H9 (cell line): Measurements from ENCODE around the gene ANKMY2. TPM values are rescaled to one million over a fixed set of nuclear protein-coding genes. Genes with fewer than 3 reads are reported as not detected.

ENCODE experiments used
- DNase-seq: peaks from one replicate; pipeline ENCODE4 v3.0.0-alpha.2; 2017
- H2AFZ ChIP-seq: one replicate; pipeline ENCODE4 v1.6.1; 2013; ENCODE audit warnings: mild to moderate bottlenecking, low read length, control low read depth, moderate library complexity
- H2AK5ac ChIP-seq: 2 replicates; pipeline ENCODE4 v1.6.1; 2013; ENCODE audit warnings: low read length, control low read depth, mixed read lengths; ENCODE audit not compliant: insufficient read length
- H2BK120ac ChIP-seq: one replicate; pipeline ENCODE4 v1.6.1; 2013; ENCODE audit warnings: low read depth, mild to moderate bottlenecking, low read length, control low read depth, inconsistent platforms; ENCODE audit not compliant: poor library complexity, severe bottlenecking
- H2BK12ac ChIP-seq: 2 replicates; pipeline ENCODE4 v1.6.1; 2013; ENCODE audit warnings: low read length, control low read depth, mixed read lengths, low read depth; ENCODE audit not compliant: insufficient read length
- H2BK15ac ChIP-seq: 2 replicates; pipeline ENCODE4 v1.6.1; 2013; ENCODE audit warnings: low read depth, low read length, control low read depth
- H2BK20ac ChIP-seq: one replicate; pipeline ENCODE4 v1.6.1; 2013; ENCODE audit warnings: low read depth, mild to moderate bottlenecking, low read length, control low read depth, inconsistent platforms; ENCODE audit not compliant: poor library complexity, severe bottlenecking
- H2BK5ac ChIP-seq: 2 replicates; pipeline ENCODE4 v1.6.1; 2013; ENCODE audit warnings: low read length, control low read depth, mixed read lengths; ENCODE audit not compliant: insufficient read length
- H3K14ac ChIP-seq: 2 replicates; pipeline ENCODE4 v1.6.1; 2013; ENCODE audit warnings: low read length, control low read depth; ENCODE audit not compliant: insufficient read depth
- H3K18ac ChIP-seq: 2 replicates; pipeline ENCODE4 v1.6.1; 2013; ENCODE audit warnings: low read depth, mild to moderate bottlenecking, mixed read lengths, low read length, control low read depth; ENCODE audit not compliant: insufficient read length
- H3K23ac ChIP-seq: 2 replicates; pipeline ENCODE4 v1.6.1; 2013; ENCODE audit warnings: low read length, control low read depth, mixed read lengths, low read depth; ENCODE audit not compliant: insufficient read length
- H3K23me2 ChIP-seq: 2 replicates; pipeline ENCODE4 v1.6.1; 2013; ENCODE audit warnings: low read depth, mild to moderate bottlenecking, mixed read lengths, low read length, control low read depth; ENCODE audit not compliant: insufficient read length, poor library complexity, severe bottlenecking
- H3K27ac ChIP-seq: 2 replicates; pipeline ENCODE4 v1.5.1; 2013; ENCODE audit warnings: low read length, control low read depth, mixed read lengths, low read depth; ENCODE audit not compliant: insufficient read length
- H3K27me3 ChIP-seq: 2 replicates; pipeline ENCODE4 v1.6.1; 2013; ENCODE audit warnings: low read length, control low read depth, inconsistent platforms; ENCODE audit not compliant: insufficient read depth
- H3K4ac ChIP-seq: 2 replicates; pipeline ENCODE4 v1.6.1; 2013; ENCODE audit warnings: low read depth, mild to moderate bottlenecking, control low read depth, inconsistent platforms, low read length, moderate library complexity
- H3K4me1 ChIP-seq: 2 replicates; pipeline ENCODE4 v1.6.1; 2013; ENCODE audit warnings: low read length, control low read depth, inconsistent platforms; ENCODE audit not compliant: insufficient read depth
- H3K4me2 ChIP-seq: 2 replicates; pipeline ENCODE4 v1.6.1; 2013; ENCODE audit warnings: low read length, control low read depth, mixed read lengths; ENCODE audit not compliant: insufficient read length, insufficient read depth
- H3K56ac ChIP-seq: 2 replicates; pipeline ENCODE4 v1.6.1; 2013; ENCODE audit warnings: low read depth, mild to moderate bottlenecking, mixed read lengths, low read length, control low read depth; ENCODE audit not compliant: insufficient read length
- H3K79me1 ChIP-seq: 2 replicates; pipeline ENCODE4 v1.6.1; 2013; ENCODE audit warnings: low read depth, mild to moderate bottlenecking, moderate library complexity, low read length, control low read depth, inconsistent platforms; ENCODE audit not compliant: insufficient read depth, poor library complexity, severe bottlenecking
- H3K79me2 ChIP-seq: 2 replicates; pipeline ENCODE4 v1.6.1; 2013; ENCODE audit warnings: low read length, control low read depth, inconsistent platforms; ENCODE audit not compliant: insufficient read depth
- H3K9ac ChIP-seq: 2 replicates; pipeline ENCODE4 v1.6.1; 2013; ENCODE audit warnings: low read length, control low read depth, mixed read lengths; ENCODE audit not compliant: insufficient read length; ENCODE audit errors: extremely low read depth
- H3K9me3 ChIP-seq: one replicate; pipeline ENCODE4 v1.6.1; 2013; ENCODE audit warnings: low read depth, low read length, inconsistent platforms; ENCODE audit not compliant: control insufficient read depth
- H3T11ph ChIP-seq: one replicate; pipeline ENCODE4 v1.6.1; 2013; ENCODE audit warnings: mild to moderate bottlenecking, low read length, control low read depth, inconsistent platforms
- H4K20me1 ChIP-seq: one replicate; pipeline ENCODE4 v1.6.1; 2013; ENCODE audit not compliant: control insufficient read depth, insufficient read length, insufficient read depth
- H4K5ac ChIP-seq: 2 replicates; pipeline ENCODE4 v1.6.1; 2013; ENCODE audit warnings: low read depth, mild to moderate bottlenecking, mixed read lengths, low read length, control low read depth; ENCODE audit not compliant: insufficient read length
- H4K8ac ChIP-seq: replicated peaks from 2 replicates; pipeline ENCODE4 v1.6.1; 2013; ENCODE audit warnings: low read length, control low read depth, mixed read lengths, low read depth; ENCODE audit not compliant: insufficient read length
- H4K91ac ChIP-seq: 2 replicates; pipeline ENCODE4 v1.6.1; 2013; ENCODE audit warnings: low read depth, mild to moderate bottlenecking, moderate library complexity, mixed read lengths, low read length, control low read depth; ENCODE audit not compliant: insufficient read length
- H3K27ac Mint-ChIP-seq, 3 experiments: 2 replicates in 2 of 3; 3 replicates in 1 of 3; pipeline ENCODE4 v1.8.0; 2020 to 2021; ENCODE audit warnings: mixed read lengths in 3 of 3, mild to moderate bottlenecking in 1 of 3, moderate library complexity in 1 of 3
- H3K27me3 Mint-ChIP-seq: 2 replicates; pipeline ENCODE4 v1.8.0; 2021; ENCODE audit warnings: low read depth, mild to moderate bottlenecking, moderate library complexity, mixed read lengths
- H3K36me3 Mint-ChIP-seq, 3 experiments: 2 replicates in 2 of 3; 3 replicates in 1 of 3; pipeline ENCODE4 v1.8.0; 2020 to 2021; ENCODE audit warnings: low read depth in 3 of 3, mixed read lengths in 3 of 3; ENCODE audit not compliant: insufficient read depth in 1 of 3
- H3K4me1 Mint-ChIP-seq, 2 experiments: 2 replicates each; pipeline ENCODE4 v1.8.0; 2020; ENCODE audit warnings: mixed read lengths in 2 of 2
- H3K4me3 Mint-ChIP-seq, 2 experiments: 2 replicates in 1 of 2; 3 replicates in 1 of 2; pipeline ENCODE4 v1.8.0; 2020 to 2021; ENCODE audit warnings: mild to moderate bottlenecking in 2 of 2, mixed read lengths in 2 of 2, moderate library complexity in 1 of 2
- H3K9me3 Mint-ChIP-seq, 2 experiments: 2 replicates in 1 of 2; 3 replicates in 1 of 2; pipeline ENCODE4 v1.8.0; 2020; ENCODE audit warnings: mild to moderate bottlenecking in 2 of 2, mixed read lengths in 2 of 2, moderate library complexity in 1 of 2
- CTCF ChIP-seq: fragments of 200-600 bp; sonication (generic); conservative IDR thresholded peaks from 3 replicates; pipeline ENCODE4 v1.8.0; 2021; ENCODE audit warnings: antibody characterized with exemption, mild to moderate bottlenecking
- WGBS: extraction: QIAGEN DNeasy Blood & Tissue Kit; methylation state at CpG from one replicate; pipeline ENCODE4 v1.1.7; 2013; ENCODE audit warnings: missing lambda C conversion rate, low lambda C conversion rate, mixed read lengths; ENCODE audit not compliant: insufficient read length; ENCODE audit errors: extremely low coverage; 5-methylcytosine and 5-hydroxymethylcytosine counted together
- total RNA-seq: library from RNA; stranded (reverse); gene quantifications from 2 replicates; pipeline ENCODE4 v1.2.1, GENCODE V29; 2021

ANKMY2 gene
- total RNA-seq, 1 experiment from 2014 or later, result 12.7 TPM

GRCh38 chr7:16636555-16637101 is 8.9 kb downstream of the ANKMY2 start:
- WGBS, result no CpG with 5 or more reads among the region's 1 CpG
- Histone ChIP-seq H3K9me3 (no peaks in the 10 kb centered on the region), H4K91ac (no peak overlapping the region)

More at GRCh38 chr7:16636555-16637101, 8.9 kb downstream of the ANKMY2 start:
- Histone ChIP-seq H3K23me2 (no peaks in the 10 kb centered on the region), H3K79me2 (no peaks in the 10 kb centered on the region), H2BK120ac (no peak overlapping the region), H3K27me3 (no peaks in the 10 kb centered on the region), H2BK5ac (no peak overlapping the region), H3K56ac (no peak overlapping the region), H3T11ph (no peak overlapping the region), H3K14ac (no peak overlapping the region), H3K4me1 (no peaks in the 10 kb centered on the region), H3K79me1 (no peaks in the 10 kb centered on the region), H4K8ac (no peak overlapping the region), H3K18ac (no peak overlapping the region), H2BK15ac (no peak overlapping the region), H2AFZ (no peak overlapping the region), H3K9ac (no peak overlapping the region), H2AK5ac (no peak overlapping the region), H2BK20ac (no peak overlapping the region), H3K27ac (no peak overlapping the region), H4K5ac (no peak overlapping the region), H3K23ac (no peak overlapping the region), H4K20me1 (no peaks in the 10 kb centered on the region), H3K4me2 (no peak overlapping the region), H3K4ac (no peak overlapping the region), H2BK12ac (no peak overlapping the region)
- DNase-seq, result no peak
- Mint-ChIP-seq H3K4me3 (no peak overlapping the region), H3K27ac (no peak overlapping the region), H3K9me3 (no peaks in the 10 kb centered on the region), H3K27me3 (no peaks in the 10 kb centered on the region), H3K36me3 (no peaks in the 10 kb centered on the region; a peak in 3 of 7 replicates), H3K4me1 (peaks cover 22 to 24% of the 10 kb centered on the region in 2 experiments)
- TF ChIP-seq CTCF, result no peak
